Measurements from ENCODE around the gene EME1. TPM values are rescaled to one million over a fixed set of nuclear protein-coding genes. Genes with fewer than 3 reads are reported as not detected.

The EME1 gene
- total RNA-seq, 3 donors from 2014 or later: 0.76 to 4.0 (median 1.8) TPM

- Histone ChIP-seq H3K9me3 (no peaks in the 10 kb centered on the region), H3K36me3 (ENCODE audit: low read depth) (peaks cover 15% of the 10 kb centered on the region), H3K4me3 (no peak overlapping the region), H3K4me1 (ENCODE audit: low read depth) (no peaks in the 10 kb centered on the region)
- DNase-seq (no peak), ATAC-seq (no peak)
- intact Hi-C loops (cut with DNase I, micrococcal nuclease): no loop called here
- TF ChIP-seq, protein P1, sequence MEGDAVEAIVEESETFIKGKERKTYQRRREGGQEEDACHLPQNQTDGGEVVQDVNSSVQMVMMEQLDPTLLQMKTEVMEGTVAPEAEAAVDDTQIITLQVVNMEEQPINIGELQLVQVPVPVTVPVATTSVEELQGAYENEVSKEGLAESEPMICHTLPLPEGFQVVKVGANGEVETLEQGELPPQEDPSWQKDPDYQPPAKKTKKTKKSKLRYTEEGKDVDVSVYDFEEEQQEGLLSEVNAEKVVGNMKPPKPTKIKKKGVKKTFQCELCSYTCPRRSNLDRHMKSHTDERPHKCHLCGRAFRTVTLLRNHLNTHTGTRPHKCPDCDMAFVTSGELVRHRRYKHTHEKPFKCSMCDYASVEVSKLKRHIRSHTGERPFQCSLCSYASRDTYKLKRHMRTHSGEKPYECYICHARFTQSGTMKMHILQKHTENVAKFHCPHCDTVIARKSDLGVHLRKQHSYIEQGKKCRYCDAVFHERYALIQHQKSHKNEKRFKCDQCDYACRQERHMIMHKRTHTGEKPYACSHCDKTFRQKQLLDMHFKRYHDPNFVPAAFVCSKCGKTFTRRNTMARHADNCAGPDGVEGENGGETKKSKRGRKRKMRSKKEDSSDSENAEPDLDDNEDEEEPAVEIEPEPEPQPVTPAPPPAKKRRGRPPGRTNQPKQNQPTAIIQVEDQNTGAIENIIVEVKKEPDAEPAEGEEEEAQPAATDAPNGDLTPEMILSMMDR (IDR thresholded peaks at IDR 0.05): no peak
Measured at GRCh38 chr17:50382931-50383330, 9.9 kb downstream of the EME1 start.

- DNase-seq: no peak
- Histone ChIP-seq H3K36me3 (ENCODE audit: low read depth) (peaks cover 23% of the 10 kb centered on the region), H3K4me3 (no peak overlapping the region), H3K9me3 (no peaks in the 10 kb centered on the region), H3K4me1 (ENCODE audit: low read depth) (no peaks in the 10 kb centered on the region)
- intact Hi-C loops (cut with DNase I, micrococcal nuclease): no loop called here
- no peak for ATAC-seq
- TF ChIP-seq, protein P1 (IDR thresholded peaks at IDR 0.05): no peak
Measured at GRCh38 chr17:50386510-50386909, 13.5 kb downstream of the EME1 start.

DNA sequence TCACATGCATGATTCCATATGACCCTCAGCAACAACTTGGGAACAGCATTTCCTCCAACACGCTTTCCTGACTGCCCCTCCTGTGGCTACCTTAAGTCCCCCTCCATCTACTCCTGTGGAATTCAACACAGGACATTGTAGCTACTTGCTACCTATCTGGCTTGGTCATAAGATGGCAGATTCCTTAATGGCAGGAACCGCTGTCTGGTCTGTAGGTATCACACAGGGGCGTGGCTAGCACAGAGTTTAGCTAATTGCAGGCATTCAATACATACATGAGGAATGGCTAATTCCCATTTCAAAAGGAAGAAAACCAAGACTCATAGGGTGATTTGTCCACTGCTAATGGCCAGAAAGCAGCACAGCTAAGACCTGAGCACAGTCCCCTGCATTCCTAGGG, 15.7 kb downstream of the EME1 start:
- no peak for DNase-seq
- H3K9me3 ChIP-seq: no peaks in the 10 kb centered on the region
- peaks cover 20% of the 10 kb centered on the region for H3K36me3 ChIP-seq (ENCODE audit: low read depth)
- no peaks in the 10 kb centered on the region for H3K4me1 ChIP-seq (ENCODE audit: low read depth)
- no peak overlapping the region for H3K4me3 ChIP-seq
- TF ChIP-seq, protein P1 (IDR thresholded peaks at IDR 0.05): no peak
- intact Hi-C loops (cut with DNase I, micrococcal nuclease): no loop called here
- ATAC-seq: no peak

DNA sequence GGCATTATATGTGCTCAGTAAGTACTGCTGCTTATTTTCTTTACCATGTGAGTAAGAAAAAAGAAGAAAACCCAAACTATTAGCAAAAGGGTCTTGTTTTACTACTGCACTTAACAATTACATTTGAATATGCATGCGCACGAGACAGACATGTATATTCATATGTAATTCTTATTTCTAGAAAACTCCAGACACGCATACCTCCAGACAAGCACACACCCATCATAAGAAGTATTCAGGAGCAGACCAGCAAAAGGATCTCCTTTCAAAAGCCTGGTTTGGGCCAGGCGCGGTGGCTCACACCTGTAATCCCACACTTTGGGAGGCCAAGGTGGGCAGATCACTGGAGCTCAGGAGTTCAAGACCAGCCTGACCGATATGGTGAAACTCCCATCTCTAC, 16.5 kb downstream of the EME1 start:
- H3K4me1 ChIP-seq (ENCODE audit: low read depth): peaks cover 4% of the 10 kb centered on the region
- no peaks in the 10 kb centered on the region for H3K9me3 ChIP-seq
- DNase-seq (no peak), ATAC-seq (no peak)
- H3K4me3 ChIP-seq: no peak overlapping the region
- H3K36me3 ChIP-seq (ENCODE audit: low read depth): peaks cover 19% of the 10 kb centered on the region
- intact Hi-C loops (cut with DNase I, micrococcal nuclease): no loop called here
- TF ChIP-seq, protein P1 (IDR thresholded peaks at IDR 0.05): no peak

DNA sequence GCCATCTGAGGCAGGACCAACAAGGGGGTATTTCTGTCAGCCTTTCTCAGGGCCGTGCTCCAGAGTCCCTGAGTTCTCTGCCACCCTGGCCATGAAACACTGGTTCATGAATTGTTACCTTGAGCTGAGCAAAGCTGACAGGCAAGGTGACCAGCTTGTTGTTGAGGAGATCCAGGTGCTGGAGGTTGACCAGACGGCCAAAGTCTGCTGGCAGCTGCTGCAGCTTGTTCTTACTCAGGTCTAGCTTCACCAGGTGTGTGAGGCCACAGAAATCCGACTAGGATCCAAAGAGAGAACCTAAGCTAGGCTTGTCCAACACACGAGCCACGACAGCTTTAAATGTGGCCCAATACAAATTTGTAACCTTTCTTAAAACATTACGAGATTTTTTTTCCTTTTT, 19.6 kb downstream of the EME1 start:
- Histone ChIP-seq H3K4me3 (no peak overlapping the region), H3K4me1 (ENCODE audit: low read depth) (peaks cover 21% of the 10 kb centered on the region), H3K9me3 (no peaks in the 10 kb centered on the region), H3K36me3 (ENCODE audit: low read depth) (peaks cover 13% of the 10 kb centered on the region)
- DNase-seq (no peak), ATAC-seq (no peak)
- TF ChIP-seq, protein P1 (IDR thresholded peaks at IDR 0.05): no peak
- intact Hi-C loops (cut with DNase I, micrococcal nuclease): no loop called here

GRCh38 chr17:50393700-50394099, 20.7 kb downstream of the EME1 start:
- Histone ChIP-seq H3K36me3 (ENCODE audit: low read depth) (peaks cover 13% of the 10 kb centered on the region), H3K4me3 (no peak overlapping the region), H3K4me1 (ENCODE audit: low read depth) (peaks cover 25% of the 10 kb centered on the region), H3K9me3 (no peaks in the 10 kb centered on the region)
- no peak for DNase-seq
- ATAC-seq: no peak
- intact Hi-C loops (cut with DNase I, micrococcal nuclease): no loop called here
- TF ChIP-seq, protein P1 (IDR thresholded peaks at IDR 0.05): no peak
